Right ventricle myocardium superior (tissue), 1 donor: ENCODE data around the gene EMILIN3. TPM values are rescaled to one million over a fixed set of nuclear protein-coding genes. Genes with fewer than 3 reads are reported as not detected.

Source experiments
- total RNA-seq: library from RNA; stranded (reverse); fragmentation: NEBNext Ultra II Directional; extraction: Animal tissue kit (Norgen Biotek cat#: 25700); gene quantifications from one replicate; pipeline ENCODE4 v1.2.1, GENCODE V29; 2021
- donor health status: DM: no; HTN: yes; CAD: no; lungs with severe emphysema.

EMILIN3 gene
- total RNA-seq, 1 donor from 2014 or later: 5.6 TPM

Other genes with a start within 250 kb of the EMILIN3 start
- gene PLCG1, start 229.3 kb downstream of the EMILIN3 start, total RNA-seq: 45.0 TPM
- 31.7 TPM for gene ZHX3, start 49.1 kb downstream of the EMILIN3 start, total RNA-seq
- 18.6 TPM for gene LPIN3, start 26.0 kb downstream of the EMILIN3 start, total RNA-seq